ENCODE results near the gene DNAJC10. TPM values are rescaled to one million over a fixed set of nuclear protein-coding genes. Genes with fewer than 3 reads are reported as not detected.

DNAJC10 gene
- total and polyA plus RNA-seq, 7 donors: 9.0 to 31.1 (median 25.8) TPM

DNA sequence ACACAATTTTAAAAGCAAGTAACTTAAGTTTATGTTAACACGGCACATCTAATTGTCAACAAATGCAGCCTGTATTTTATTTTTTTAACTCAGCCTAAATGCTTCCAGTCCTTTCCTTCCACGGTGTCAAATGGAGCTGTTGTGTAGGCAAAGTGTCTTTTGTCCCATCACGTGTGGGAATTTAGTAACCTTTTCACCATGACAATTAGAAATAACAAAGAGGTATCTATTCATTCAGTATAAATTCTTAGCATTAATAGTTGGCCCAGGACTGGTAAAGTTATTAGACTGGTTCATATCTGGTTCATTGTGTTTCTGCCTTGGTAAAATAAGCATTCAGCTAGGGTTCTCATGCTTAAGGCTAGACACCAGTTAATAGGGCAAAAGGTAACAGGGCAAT lies 102.4 kb downstream of the DNAJC10 start:
- intact Hi-C loops (cut with DNase I): no loop called here
- DNase-seq (no peak), ATAC-seq (no peak)
- H3K27me3 ChIP-seq (ENCODE audit: insufficient read depth in 3 of 3, low read length in 2 of 3): no peaks in the 10 kb centered on the region
- no peak overlapping the region for H3K4me3 ChIP-seq
- H3K36me3 ChIP-seq (ENCODE audit: insufficient read depth in 1 of 2, low read depth in 1 of 2): no peaks in the 10 kb centered on the region
- H3K4me1 ChIP-seq: no peaks in the 10 kb centered on the region
- no peaks in the 10 kb centered on the region for H3K9me3 ChIP-seq
- H3K27ac ChIP-seq: no peak overlapping the region
- TF ChIP-seq, protein P1, sequence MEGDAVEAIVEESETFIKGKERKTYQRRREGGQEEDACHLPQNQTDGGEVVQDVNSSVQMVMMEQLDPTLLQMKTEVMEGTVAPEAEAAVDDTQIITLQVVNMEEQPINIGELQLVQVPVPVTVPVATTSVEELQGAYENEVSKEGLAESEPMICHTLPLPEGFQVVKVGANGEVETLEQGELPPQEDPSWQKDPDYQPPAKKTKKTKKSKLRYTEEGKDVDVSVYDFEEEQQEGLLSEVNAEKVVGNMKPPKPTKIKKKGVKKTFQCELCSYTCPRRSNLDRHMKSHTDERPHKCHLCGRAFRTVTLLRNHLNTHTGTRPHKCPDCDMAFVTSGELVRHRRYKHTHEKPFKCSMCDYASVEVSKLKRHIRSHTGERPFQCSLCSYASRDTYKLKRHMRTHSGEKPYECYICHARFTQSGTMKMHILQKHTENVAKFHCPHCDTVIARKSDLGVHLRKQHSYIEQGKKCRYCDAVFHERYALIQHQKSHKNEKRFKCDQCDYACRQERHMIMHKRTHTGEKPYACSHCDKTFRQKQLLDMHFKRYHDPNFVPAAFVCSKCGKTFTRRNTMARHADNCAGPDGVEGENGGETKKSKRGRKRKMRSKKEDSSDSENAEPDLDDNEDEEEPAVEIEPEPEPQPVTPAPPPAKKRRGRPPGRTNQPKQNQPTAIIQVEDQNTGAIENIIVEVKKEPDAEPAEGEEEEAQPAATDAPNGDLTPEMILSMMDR (IDR thresholded peaks at IDR 0.05): no peak
- 44 to 57% (median 56%) methylated on average over 3 of the region's 3 CpGs for whole genome bisulfite sequencing, 3 donors

DNA sequence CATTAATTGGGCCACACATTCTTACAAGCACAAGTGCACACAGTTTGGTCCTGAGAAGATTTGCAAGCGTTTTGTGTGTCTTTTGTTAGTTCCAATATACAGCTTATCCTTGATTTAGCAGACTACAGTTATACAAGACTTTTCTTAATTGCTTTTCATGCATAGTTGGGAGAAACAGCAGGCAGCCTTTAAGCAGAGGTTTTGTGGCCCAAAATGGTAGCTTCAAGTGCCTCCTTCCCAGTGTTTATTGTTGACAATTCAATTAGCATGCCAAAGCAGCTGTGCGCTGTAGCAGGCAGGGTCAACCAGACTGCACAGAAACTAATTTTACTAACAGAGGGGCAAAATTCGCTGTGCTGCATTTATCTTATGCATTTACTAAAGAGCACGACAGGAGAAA lies 102.9 kb downstream of the DNAJC10 start:
- no peaks in the 10 kb centered on the region for H3K4me1 ChIP-seq
- no peak overlapping the region for H3K27ac ChIP-seq
- TF ChIP-seq, protein P1 (IDR thresholded peaks at IDR 0.05): no peak
- intact Hi-C loops (cut with DNase I): no loop called here
- no peak for ATAC-seq
- H3K9me3 ChIP-seq: no peaks in the 10 kb centered on the region
- no peaks in the 10 kb centered on the region for H3K27me3 ChIP-seq (ENCODE audit: insufficient read depth in 3 of 3, low read length in 2 of 3)
- no peak overlapping the region for H3K4me3 ChIP-seq
- no peaks in the 10 kb centered on the region for H3K36me3 ChIP-seq (ENCODE audit: insufficient read depth in 1 of 2, low read depth in 1 of 2)
- 60 to 75% (median 61%) methylated on average over 4 of the region's 4 CpGs for WGBS, 3 donors
- DNase-seq: no peak

DNA sequence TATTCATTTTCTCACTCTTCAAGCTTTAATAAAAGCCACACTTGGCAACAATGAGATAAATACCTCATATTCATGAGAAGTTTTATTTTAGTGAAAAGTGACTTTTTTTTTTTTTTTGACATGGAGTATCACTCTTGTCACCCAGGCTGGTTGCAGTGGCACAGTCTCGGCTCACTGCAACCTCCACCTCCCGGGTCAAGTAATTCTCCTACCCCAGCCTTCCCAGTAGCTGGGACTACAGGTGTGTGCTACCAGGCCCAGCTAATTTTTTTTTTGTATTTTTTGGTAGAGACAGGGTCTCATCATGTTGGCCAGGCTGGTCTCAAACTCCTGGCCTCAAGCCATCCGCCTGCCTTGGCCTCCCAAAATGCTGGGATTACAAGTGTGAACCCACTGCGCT lies 103.4 kb downstream of the DNAJC10 start:
- 93 to 97% (median 95%) methylated on average over 4 of the region's 4 CpGs for WGBS, 3 donors
- no peak overlapping the region for H3K4me3 ChIP-seq

DNA sequence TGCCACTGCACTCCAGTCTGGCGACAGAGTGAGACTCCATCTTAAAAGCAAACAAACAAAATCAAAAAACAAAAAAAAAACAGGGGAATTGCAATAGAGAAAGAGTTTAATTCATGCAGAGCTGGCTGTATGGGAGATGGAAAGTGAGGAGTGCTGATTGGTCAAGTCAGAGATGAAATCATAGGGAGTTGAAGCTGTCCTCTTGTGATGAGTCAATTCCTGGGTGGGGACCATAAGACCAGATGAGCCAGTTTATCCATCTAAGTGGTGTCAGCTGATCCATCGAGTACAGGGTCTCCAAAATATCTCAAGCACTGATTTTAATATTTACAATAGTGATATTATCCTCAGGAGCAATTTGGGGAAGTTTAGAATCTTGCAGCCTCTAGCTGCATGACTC lies 105.1 kb downstream of the DNAJC10 start:
- intact Hi-C loops (cut with DNase I): no loop called here
- ATAC-seq (no peak), DNase-seq (no peak)
- WGBS, 3 donors: 78 to 85% (median 82%) methylated on average over 2 of the region's 2 CpGs
- TF ChIP-seq, protein P1 (IDR thresholded peaks at IDR 0.05): no peak
- H3K4me3 ChIP-seq: no peak overlapping the region
- no peaks in the 10 kb centered on the region for H3K36me3 ChIP-seq (ENCODE audit: insufficient read depth in 1 of 2, low read depth in 1 of 2)
- no peaks in the 10 kb centered on the region for H3K27me3 ChIP-seq (ENCODE audit: insufficient read depth in 3 of 3, low read length in 2 of 3)
- H3K27ac ChIP-seq: no peak overlapping the region
- no peaks in the 10 kb centered on the region for H3K4me1 ChIP-seq
- no peaks in the 10 kb centered on the region for H3K9me3 ChIP-seq

More for the DNA sequence above, 103.4 kb downstream of the DNAJC10 start:
- TF ChIP-seq, protein P1 (IDR thresholded peaks at IDR 0.05): no peak
- no peak for DNase-seq
- Histone ChIP-seq H3K27ac (no peak overlapping the region), H3K36me3 (ENCODE audit: insufficient read depth in 1 of 2, low read depth in 1 of 2) (no peaks in the 10 kb centered on the region), H3K27me3 (ENCODE audit: insufficient read depth in 3 of 3, low read length in 2 of 3) (no peaks in the 10 kb centered on the region), H3K4me1 (no peaks in the 10 kb centered on the region), H3K9me3 (no peaks in the 10 kb centered on the region)
- intact Hi-C loops (cut with DNase I): no loop called here
- ATAC-seq: no peak

DNA sequence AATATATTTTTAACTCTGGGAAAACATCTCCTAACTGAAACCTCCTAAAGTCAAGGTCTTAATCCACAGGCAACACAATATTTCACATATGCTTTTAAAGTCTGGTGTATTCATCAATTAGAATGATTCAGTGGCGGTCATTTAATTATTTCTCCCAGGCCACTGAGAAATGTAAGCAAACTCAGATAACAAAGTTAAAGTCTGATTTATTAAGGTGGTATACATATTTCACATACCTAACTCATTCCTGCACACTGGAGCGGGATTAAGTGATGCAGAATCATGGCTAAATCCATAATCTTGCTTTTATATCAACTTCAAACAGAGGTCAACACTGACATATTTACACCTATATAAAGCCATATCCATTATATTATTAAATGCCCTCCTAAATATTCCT lies 106.7 kb downstream of the DNAJC10 start:
- Histone ChIP-seq H3K4me1 (no peaks in the 10 kb centered on the region), H3K27me3 (ENCODE audit: insufficient read depth in 3 of 3, low read length in 2 of 3) (no peaks in the 10 kb centered on the region), H3K27ac (no peak overlapping the region), H3K36me3 (ENCODE audit: insufficient read depth in 1 of 2, low read depth in 1 of 2) (no peaks in the 10 kb centered on the region), H3K9me3 (no peaks in the 10 kb centered on the region), H3K4me3 (no peak overlapping the region)
- intact Hi-C loops (cut with DNase I): no loop called here
- TF ChIP-seq, protein P1 (IDR thresholded peaks at IDR 0.05): no peak
- DNase-seq: no peak
- no peak for ATAC-seq
- WGBS, 3 donors: 97 to 99% (median 98%) methylated on average over 2 of the region's 2 CpGs
